Transverse colon (tissue), 4 donors: ENCODE results near the gene FBXO3. TPM values are rescaled to one million over a fixed set of nuclear protein-coding genes. Genes with fewer than 3 reads are reported as not detected.
A peak's percentile ranks its signal among the peaks of the same experiment; 100 is the strongest.

Source experiments
- DNase-seq: peaks from one replicate; pipeline ENCODE4 v3.0.0-alpha.2; 2019
- H3K27ac ChIP-seq, 4 donors: fragments of 200-600 bp; sonication (generic); 2 replicates each; pipeline ENCODE4 v1.5.1; 2016 to 2018; ENCODE audit warnings: inconsistent platforms in 4 of 4
- H3K27me3 ChIP-seq: fragments of 200-600 bp; sonication (generic); 2 replicates; pipeline ENCODE4 v1.5.1; 2017; ENCODE audit warnings: inconsistent platforms
- H3K36me3 ChIP-seq, 4 donors: fragments of 200-600 bp; sonication (generic); 2 replicates each; pipeline ENCODE4 v1.5.1; 2017 to 2019; ENCODE audit warnings: inconsistent platforms in 4 of 4
- H3K4me1 ChIP-seq, 4 donors: fragments of 200-600 bp; sonication (generic); 2 replicates each; pipeline ENCODE4 v1.5.1; 2017 to 2020; ENCODE audit warnings: inconsistent platforms in 4 of 4
- H3K4me3 ChIP-seq, 4 donors: fragments of 200-600 bp; sonication (generic); 1 replicate in 1 of 4; 2 replicates in 3 of 4; pipeline versions ENCODE4 v1.5.1 to v1.6.1; 2017 to 2019; ENCODE audit warnings: inconsistent platforms in 4 of 4
- H3K9me3 ChIP-seq, 2 donors: fragments of 200-600 bp; sonication (generic); 2 replicates each; pipeline ENCODE4 v1.5.1; 2017 to 2019; ENCODE audit warnings: inconsistent platforms in 2 of 2
- EP300 ChIP-seq: sonication (generic); formaldehyde crosslinking; IDR thresholded peaks from one replicate; pipeline ENCODE4 v1.6.1; 2017; ENCODE audit warnings: antibody characterized with exemption, low read depth
- POLR2A ChIP-seq: fragments of 450-650 bp; IDR thresholded peaks from one replicate; pipeline ENCODE4 v1.6.1; 2016; ENCODE audit warnings: antibody characterized with exemption, mild to moderate bottlenecking, moderate library complexity
- POLR2AphosphoS5 ChIP-seq, 3 donors: sonication (generic); formaldehyde crosslinking; IDR thresholded peaks; one replicate each; pipeline ENCODE4 v1.6.1; 2016; ENCODE audit warnings: antibody characterized with exemption in 3 of 3
- WGBS, 2 donors: methylation state at CpG; one replicate each; pipeline ENCODE4 v1.1.5; 2018; ENCODE audit warnings: low coverage in 1 of 2; 5-methylcytosine and 5-hydroxymethylcytosine counted together
- in situ Hi-C, 4 donors: fragments of 200-750 bp; cut with MboI; loops; one replicate each; pipeline versions ENCODE4 v1.15.0 to v1.15.1; 2017; ENCODE audit warnings: low sequenced_read_pairs in 3 of 4, low pct_ligation_motif_present in 1 of 4, low pct_unique_long_range_greater_than_20kb in 1 of 4
- intact Hi-C: fragments of 100-400 bp; cut with DNase I; formaldehyde crosslinking; loops from one replicate; pipeline ENCODE4 v1.15.1; 2023; ENCODE audit warnings: low total_unique reads
- total RNA-seq, 4 donors: library from RNA; depleted of rRNA; stranded (reverse); fragments of >200 nt; gene quantifications; one replicate each; pipeline ENCODE4 v1.1.0, GENCODE V29; 2016
- TF ChIP-seq, protein P1 (sequence below), 5 experiments: fragments of 200-600 bp in 3 of 5; fragments of 450-650 bp in 2 of 5; sonication (generic) in 3 of 5; IDR thresholded peaks; 1 replicate in 2 of 5; 2 replicates in 3 of 5; pipeline ENCODE4 v1.5.1; 2016 to 2017; ENCODE audit warnings: antibody characterized with exemption in 5 of 5, inconsistent platforms in 3 of 5, mild to moderate bottlenecking in 2 of 5, moderate library complexity in 1 of 5

FBXO3 gene
- total RNA-seq, 4 donors from 2014 or later, result 9.0 to 48.5 (median 30.7) TPM

GRCh38 chr11:33700063-33700501 lies 74.2 kb downstream of the FBXO3 start:
- intact Hi-C loops (no loop called here), in situ Hi-C loops (no loop called here)
- no peaks in the 10 kb centered on the region for H3K9me3 ChIP-seq
- H3K27me3 ChIP-seq, result no peaks in the 10 kb centered on the region
- TF ChIP-seq POLR2AphosphoS5 (IDR thresholded peaks at IDR 0.05) (no peak), POLR2A (no peak), EP300 (no peak)
- TF ChIP-seq, protein P1, sequence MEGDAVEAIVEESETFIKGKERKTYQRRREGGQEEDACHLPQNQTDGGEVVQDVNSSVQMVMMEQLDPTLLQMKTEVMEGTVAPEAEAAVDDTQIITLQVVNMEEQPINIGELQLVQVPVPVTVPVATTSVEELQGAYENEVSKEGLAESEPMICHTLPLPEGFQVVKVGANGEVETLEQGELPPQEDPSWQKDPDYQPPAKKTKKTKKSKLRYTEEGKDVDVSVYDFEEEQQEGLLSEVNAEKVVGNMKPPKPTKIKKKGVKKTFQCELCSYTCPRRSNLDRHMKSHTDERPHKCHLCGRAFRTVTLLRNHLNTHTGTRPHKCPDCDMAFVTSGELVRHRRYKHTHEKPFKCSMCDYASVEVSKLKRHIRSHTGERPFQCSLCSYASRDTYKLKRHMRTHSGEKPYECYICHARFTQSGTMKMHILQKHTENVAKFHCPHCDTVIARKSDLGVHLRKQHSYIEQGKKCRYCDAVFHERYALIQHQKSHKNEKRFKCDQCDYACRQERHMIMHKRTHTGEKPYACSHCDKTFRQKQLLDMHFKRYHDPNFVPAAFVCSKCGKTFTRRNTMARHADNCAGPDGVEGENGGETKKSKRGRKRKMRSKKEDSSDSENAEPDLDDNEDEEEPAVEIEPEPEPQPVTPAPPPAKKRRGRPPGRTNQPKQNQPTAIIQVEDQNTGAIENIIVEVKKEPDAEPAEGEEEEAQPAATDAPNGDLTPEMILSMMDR (IDR thresholded peaks at IDR 0.05), result no peak
- no peak for DNase-seq
- peak overlapping the region; percentile 81 to 87 (median 86) for H3K27ac ChIP-seq
- H3K4me3 ChIP-seq, result peak overlapping the region; percentile 28 to 72 (median 54)
- WGBS, 2 donors, result 36% methylated on average over 18 of the region's 25 CpGs; no CpG with 5 or more reads in 1 of the 2 donors
- H3K36me3 ChIP-seq, result no peaks in the 10 kb centered on the region
- peaks cover 14 to 47% (median 41%) of the 10 kb centered on the region in 4 donors for H3K4me1 ChIP-seq

DNA sequence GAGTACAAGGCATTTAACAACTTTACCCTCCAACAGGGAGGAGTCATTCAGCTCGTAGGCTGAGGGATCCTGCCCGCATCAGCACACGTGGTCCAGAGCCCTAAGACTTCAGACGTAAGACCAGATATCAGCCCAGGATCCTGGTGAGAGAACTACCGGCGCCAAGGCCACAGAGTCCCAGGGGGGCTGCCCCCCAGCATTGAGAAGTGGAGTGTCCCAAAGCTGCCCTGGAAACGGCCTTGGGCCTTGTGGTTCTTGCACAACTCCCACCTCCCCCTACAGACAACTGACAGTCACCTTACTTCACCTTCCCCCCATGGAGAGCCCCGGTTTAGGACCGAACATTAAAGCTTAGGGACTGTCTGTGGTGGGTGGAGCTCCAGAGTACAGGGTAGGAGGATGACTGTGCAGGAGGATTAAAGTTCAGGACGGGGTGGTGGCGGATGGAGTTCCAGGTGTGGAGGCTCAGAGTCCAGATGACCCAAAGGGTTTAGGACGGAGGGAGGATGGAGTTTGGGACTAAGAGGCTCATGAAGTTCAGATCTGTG lies 74.7 kb downstream of the FBXO3 start:
- peak; percentile 79 for DNase-seq
- H3K4me3 ChIP-seq, result no peak overlapping the region
- no peak for TF ChIP-seq EP300
- TF ChIP-seq, protein P1 (IDR thresholded peaks at IDR 0.05), result no peak
- peak in 1 of 3 donors; percentile 51 for TF ChIP-seq POLR2AphosphoS5 (IDR thresholded peaks at IDR 0.05)
- peak; percentile 10 for TF ChIP-seq POLR2A
- H3K4me1 ChIP-seq, result peaks cover 14 to 47% (median 40%) of the 10 kb centered on the region in 4 donors
- peak overlapping the region; percentile 81 to 87 (median 86) for H3K27ac ChIP-seq
- in situ Hi-C loops (loop anchor here in 1 of 4 donors (25.0 kb wide), 1 partner anchor 337 kb away; no protein-coding TSS in a partner anchor), intact Hi-C loops (no loop called here)
- H3K9me3 ChIP-seq, result no peaks in the 10 kb centered on the region
- WGBS, 2 donors, result 57% methylated on average over 12 of the region's 12 CpGs; no CpG with 5 or more reads in 1 of the 2 donors
- H3K36me3 ChIP-seq, result no peaks in the 10 kb centered on the region
- no peaks in the 10 kb centered on the region for H3K27me3 ChIP-seq

- H3K27ac ChIP-seq, result no peak overlapping the region
- intact Hi-C loops, result no loop called here
- in situ Hi-C loops, result loop anchor here in 1 of 4 donors (25.0 kb wide), 1 partner anchor 337 kb away; no protein-coding TSS in a partner anchor
- H3K4me1 ChIP-seq, result peaks cover 14 to 40% (median 35%) of the 10 kb centered on the region in 4 donors
- H3K4me3 ChIP-seq, result no peak overlapping the region
- no peaks in the 10 kb centered on the region for H3K9me3 ChIP-seq
- H3K36me3 ChIP-seq, result no peaks in the 10 kb centered on the region
- no peaks in the 10 kb centered on the region for H3K27me3 ChIP-seq
- WGBS, 2 donors, result 94 to 100% methylated on average over 2 to 5 of the region's 5 CpGs
- no peak for TF ChIP-seq POLR2AphosphoS5 (IDR thresholded peaks at IDR 0.05)
- TF ChIP-seq, protein P1 (IDR thresholded peaks at IDR 0.05), result no peak
- DNase-seq, result no peak
Measured at GRCh38 chr11:33698921-33699320, 75.4 kb downstream of the FBXO3 start.

- WGBS, 2 donors, result 87% methylated on average over 3 of the region's 3 CpGs
- in situ Hi-C loops, result loop anchor here in 1 of 4 donors (25.0 kb wide), 1 partner anchor 336 kb away; no protein-coding TSS in a partner anchor
- intact Hi-C loops, result loop anchor here (2.0 kb wide), 1 partner anchor 77 kb away; the partner anchor contains the start of gene FBXO3
- Histone ChIP-seq H3K4me3 (no peak overlapping the region), H3K27me3 (no peaks in the 10 kb centered on the region), H3K9me3 (no peaks in the 10 kb centered on the region), H3K27ac (no peak overlapping the region), H3K4me1 (peaks cover 14 to 34% (median 32%) of the 10 kb centered on the region in 4 donors), H3K36me3 (no peaks in the 10 kb centered on the region)
- DNase-seq, result no peak
- TF ChIP-seq, protein P1 (IDR thresholded peaks at IDR 0.05), result no peak
- no peak for TF ChIP-seq POLR2AphosphoS5 (IDR thresholded peaks at IDR 0.05)
- no peak for TF ChIP-seq EP300
- no peak for TF ChIP-seq POLR2A
Measured at GRCh38 chr11:33697997-33698396, 76.3 kb downstream of the FBXO3 start.
